NCI-H187 treated with DMSO at 0.1 percent for 48 hours (cell line): ENCODE data around the gene SKI.

Experiments used
- DNase-seq: peaks from one replicate; lab custom pipeline; 2025; lab: John Stamatoyannopoulos, UW

SKI gene

GRCh38 chr1:2228157-2228594 is at the start of gene SKI:
Gene SKI, plus strand, starts transcription at chr1:2228319. Its CDS starts 448 bp downstream, at chr1:2228767.
- no peak for DNase-seq

GRCh38 chr1:2178875-2179274 is 49.2 kb upstream of the SKI start:
- no peak for DNase-seq

GRCh38 chr1:2179283-2180013 is 48.7 kb upstream of the SKI start:
- DNase-seq: peak; percentile 53

- DNase-seq: no peak
Measured at GRCh38 chr1:2180297-2181245, 47.5 kb upstream of the SKI start.

GRCh38 chr1:2181271-2181670 is 46.8 kb upstream of the SKI start:
- DNase-seq: no peak

- no peak for DNase-seq
Measured at GRCh38 chr1:2181752-2182151, 46.4 kb upstream of the SKI start.

- no peak for DNase-seq
Measured at GRCh38 chr1:2182376-2182775, 45.7 kb upstream of the SKI start.

GRCh38 chr1:2183937-2184334 is 44.2 kb upstream of the SKI start:
- DNase-seq: no peak

GRCh38 chr1:2184531-2184930 is 43.6 kb upstream of the SKI start:
- no peak for DNase-seq

GRCh38 chr1:2184934-2185333 is 43.2 kb upstream of the SKI start:
- DNase-seq: no peak

GRCh38 chr1:2185880-2186855 is 42.0 kb upstream of the SKI start:
- no peak for DNase-seq

GRCh38 chr1:2186901-2187300 is 41.2 kb upstream of the SKI start:
- DNase-seq: no peak

GRCh38 chr1:2187619-2188018 is 40.5 kb upstream of the SKI start:
- no peak for DNase-seq

GRCh38 chr1:2188336-2188735 is 39.8 kb upstream of the SKI start:
- no peak for DNase-seq

GRCh38 chr1:2189459-2190425 is 38.4 kb upstream of the SKI start:
- peak; percentile 76 for DNase-seq

GRCh38 chr1:2190491-2190976 is 37.6 kb upstream of the SKI start:
- no peak for DNase-seq

GRCh38 chr1:2192031-2192995 is 35.8 kb upstream of the SKI start:
- no peak for DNase-seq

- DNase-seq: no peak
Measured at GRCh38 chr1:2193514-2194281, 34.4 kb upstream of the SKI start.
